Activated naive CD4-positive, alpha-beta T cell treated with anti-CD3 and anti-CD28 coated beads for 36 hours (primary cell): Measurements from ENCODE around the gene ACVR2A. TPM values are rescaled to one million over a fixed set of nuclear protein-coding genes. Genes with fewer than 3 reads are reported as not detected.
A peak's percentile ranks its signal among the peaks of the same experiment; 100 is the strongest.

Source experiments
- CTCF ChIA-PET: fragments of 350-600 bp; sonication (Branson Sonifier 250); formaldehyde crosslinking; loops from one replicate; lab custom pipeline; 2021; ENCODE audit warnings: antibody characterized with exemption; lab: Charles Lee
- DNase-seq: peaks from one replicate; pipeline ENCODE4 v3.0.0-alpha.2; 2020
- H3K27ac Mint-ChIP-seq: one replicate; pipeline ENCODE4 v1.8.0; 2021; ENCODE audit warnings: mild to moderate bottlenecking, mixed read lengths
- H3K27me3 Mint-ChIP-seq: one replicate; pipeline ENCODE4 v1.8.0; 2021; ENCODE audit warnings: low read depth, mixed read lengths
- H3K36me3 Mint-ChIP-seq: one replicate; pipeline ENCODE4 v1.8.0; 2021; ENCODE audit warnings: low read depth, mixed read lengths
- H3K4me1 Mint-ChIP-seq: one replicate; pipeline ENCODE4 v1.8.0; 2021; ENCODE audit warnings: low read depth, mixed read lengths
- H3K4me3 Mint-ChIP-seq: one replicate; pipeline ENCODE4 v1.8.0; 2021; ENCODE audit warnings: mild to moderate bottlenecking, moderate library complexity, mixed read lengths
- H3K9me3 Mint-ChIP-seq: one replicate; pipeline ENCODE4 v1.8.0; 2021; ENCODE audit warnings: mixed read lengths
- intact Hi-C: fragments of 100-400 bp; cut with micrococcal nuclease; formaldehyde crosslinking; loops from one replicate; pipeline ENCODE4 v1.15.1; 2023
- total RNA-seq, 2 experiments: library from RNA; stranded (reverse); gene quantifications; one replicate each; pipeline ENCODE4 v1.2.3, GENCODE V29; 2021

Gene ACVR2A
- total RNA-seq, 2 experiments from 2014 or later = 5.7 to 6.0 TPM

GRCh38 chr2:147843864-147844696 is 749 bp upstream of the ACVR2A start:
- intact Hi-C loops = loop anchor here (1.0 to 5.0 kb wide), 9 partner anchors 177 to 1031 kb away; partner anchors contain the start of genes KIF5C and MBD5
- Mint-ChIP-seq H3K27me3 (peaks cover 12% of the 10 kb centered on the region), H3K36me3 (peaks cover 2% of the 10 kb centered on the region), H3K27ac (peak overlapping the region; percentile 68), H3K4me3 (peak overlapping the region; percentile 88), H3K4me1 (peaks cover 33% of the 10 kb centered on the region), H3K9me3 (no peaks in the 10 kb centered on the region)
- peak; percentile 89 for DNase-seq
- CTCF ChIA-PET = interaction anchor here (0.8 to 1.7 kb wide), 3 partner anchors 67 to 799 kb away, joined by 3 to 8 read pairs (median 4); no protein-coding TSS in a partner anchor

- peaks cover 12% of the 10 kb centered on the region for H3K27me3 Mint-ChIP-seq
- H3K27ac Mint-ChIP-seq = peak overlapping the region; percentile 75
Measured at GRCh38 chr2:147845411-147845971, 662 bp downstream of the ACVR2A start.

GRCh38 chr2:147846412-147847081 is 1.7 kb downstream of the ACVR2A start:
- no peak for DNase-seq
- H3K4me1 Mint-ChIP-seq = peaks cover 47% of the 10 kb centered on the region
- H3K9me3 Mint-ChIP-seq = no peaks in the 10 kb centered on the region
- H3K27me3 Mint-ChIP-seq = peaks cover 12% of the 10 kb centered on the region
- peak overlapping the region; percentile 88 for H3K4me3 Mint-ChIP-seq
- CTCF ChIA-PET = interaction anchor here (1.7 kb wide), 1 partner anchor 64 kb away, joined by 3 read pairs; no protein-coding TSS in a partner anchor
- intact Hi-C loops = loop anchor here (2.0 to 5.0 kb wide), 3 partner anchors 14 to 1741 kb away; partner anchors contain the start of gene MMADHC
- H3K36me3 Mint-ChIP-seq = peaks cover 2% of the 10 kb centered on the region
- no peak overlapping the region for H3K27ac Mint-ChIP-seq

More at GRCh38 chr2:147845411-147845971, 662 bp downstream of the ACVR2A start:
- Mint-ChIP-seq H3K4me3 (peak overlapping the region; percentile 88), H3K4me1 (peaks cover 37% of the 10 kb centered on the region), H3K36me3 (peaks cover 2% of the 10 kb centered on the region), H3K9me3 (no peaks in the 10 kb centered on the region)
- peak; percentile 69 for DNase-seq
- intact Hi-C loops = loop anchor here (1.0 to 5.0 kb wide), 9 partner anchors 40 to 1742 kb away; partner anchors contain the start of genes KIF5C and MMADHC
- CTCF ChIA-PET = interaction anchor here (1.7 kb wide), 1 partner anchor 65 kb away, joined by 8 read pairs; no protein-coding TSS in a partner anchor

GRCh38 chr2:147847746-147848391 is 3.0 kb downstream of the ACVR2A start:
- H3K9me3 Mint-ChIP-seq = no peaks in the 10 kb centered on the region
- no peak overlapping the region for H3K27ac Mint-ChIP-seq
- H3K27me3 Mint-ChIP-seq = peaks cover 7% of the 10 kb centered on the region
- DNase-seq = no peak
- H3K4me1 Mint-ChIP-seq = peaks cover 53% of the 10 kb centered on the region
- H3K4me3 Mint-ChIP-seq = peak overlapping the region; percentile 25
- CTCF ChIA-PET = interaction anchor here (1.7 kb wide), 1 partner anchor 63 kb away, joined by 3 read pairs; no protein-coding TSS in a partner anchor
- peaks cover 2% of the 10 kb centered on the region for H3K36me3 Mint-ChIP-seq
- intact Hi-C loops = loop anchor here (2.0 to 5.0 kb wide), 3 partner anchors 13 to 1739 kb away; partner anchors contain the start of gene MMADHC

- DNase-seq = no peak
- intact Hi-C loops = no loop called here
- CTCF ChIA-PET = no interaction called here
- H3K4me1 Mint-ChIP-seq = peaks cover 54% of the 10 kb centered on the region
- H3K27me3 Mint-ChIP-seq = peaks cover 3% of the 10 kb centered on the region
- peaks cover 2% of the 10 kb centered on the region for H3K36me3 Mint-ChIP-seq
- no peaks in the 10 kb centered on the region for H3K9me3 Mint-ChIP-seq
- H3K4me3 Mint-ChIP-seq = no peak overlapping the region
- no peak overlapping the region for H3K27ac Mint-ChIP-seq
Measured at GRCh38 chr2:147850838-147851237, 6.0 kb downstream of the ACVR2A start.

- peaks cover 50% of the 10 kb centered on the region for H3K4me1 Mint-ChIP-seq
Measured at GRCh38 chr2:147851244-147851930, 6.6 kb downstream of the ACVR2A start.

GRCh38 chr2:147854557-147855134 is 9.8 kb downstream of the ACVR2A start:
- CTCF ChIA-PET = no interaction called here
- no peaks in the 10 kb centered on the region for H3K36me3 Mint-ChIP-seq
- H3K4me3 Mint-ChIP-seq = no peak overlapping the region
- H3K9me3 Mint-ChIP-seq = no peaks in the 10 kb centered on the region
- peaks cover 44% of the 10 kb centered on the region for H3K4me1 Mint-ChIP-seq
- DNase-seq = no peak
- no peak overlapping the region for H3K27ac Mint-ChIP-seq
- H3K27me3 Mint-ChIP-seq = no peaks in the 10 kb centered on the region
- intact Hi-C loops = no loop called here

More at GRCh38 chr2:147851244-147851930, 6.6 kb downstream of the ACVR2A start:
- no peak for DNase-seq
- CTCF ChIA-PET = no interaction called here
- Mint-ChIP-seq H3K27me3 (peaks cover 3% of the 10 kb centered on the region), H3K9me3 (no peaks in the 10 kb centered on the region), H3K4me3 (no peak overlapping the region), H3K27ac (no peak overlapping the region), H3K36me3 (peaks cover 2% of the 10 kb centered on the region)
- intact Hi-C loops = no loop called here

GRCh38 chr2:147855316-147855715 is 10.5 kb downstream of the ACVR2A start:
- no peaks in the 10 kb centered on the region for H3K27me3 Mint-ChIP-seq
- CTCF ChIA-PET = no interaction called here

GRCh38 chr2:147855977-147856376 is 11.1 kb downstream of the ACVR2A start:
- H3K4me3 Mint-ChIP-seq = no peak overlapping the region
- intact Hi-C loops = no loop called here
- no peaks in the 10 kb centered on the region for H3K9me3 Mint-ChIP-seq
- no peaks in the 10 kb centered on the region for H3K36me3 Mint-ChIP-seq
- H3K4me1 Mint-ChIP-seq = peaks cover 36% of the 10 kb centered on the region
- H3K27ac Mint-ChIP-seq = no peak overlapping the region
- no peak for DNase-seq
- H3K27me3 Mint-ChIP-seq = no peaks in the 10 kb centered on the region
- CTCF ChIA-PET = interaction anchor here (0.6 to 0.7 kb wide), 2 partner anchors 564 to 567 kb away, joined by 3 read pairs; no protein-coding TSS in a partner anchor

More at GRCh38 chr2:147855316-147855715, 10.5 kb downstream of the ACVR2A start:
- H3K4me3 Mint-ChIP-seq = no peak overlapping the region
- H3K4me1 Mint-ChIP-seq = peaks cover 43% of the 10 kb centered on the region
- DNase-seq = no peak
- no peaks in the 10 kb centered on the region for H3K9me3 Mint-ChIP-seq
- H3K36me3 Mint-ChIP-seq = no peaks in the 10 kb centered on the region
- H3K27ac Mint-ChIP-seq = peak overlapping the region; percentile 15
- intact Hi-C loops = no loop called here

- intact Hi-C loops = loop anchor here (1.0 to 2.0 kb wide), 2 partner anchors 8 to 13 kb away; no protein-coding TSS in a partner anchor
- H3K27ac Mint-ChIP-seq = no peak overlapping the region
- H3K4me3 Mint-ChIP-seq = no peak overlapping the region
- CTCF ChIA-PET = no interaction called here
- peaks cover 35% of the 10 kb centered on the region for H3K4me1 Mint-ChIP-seq
- H3K9me3 Mint-ChIP-seq = no peaks in the 10 kb centered on the region
- no peak for DNase-seq
- H3K27me3 Mint-ChIP-seq = no peaks in the 10 kb centered on the region
- no peaks in the 10 kb centered on the region for H3K36me3 Mint-ChIP-seq
Measured at GRCh38 chr2:147860009-147860408, 15.2 kb downstream of the ACVR2A start.
